ENCODE data around the gene ATP6V0E2.
"Not testable (repeated sequence)": the region's sequence is repeated elsewhere in the genome, so short reads cannot be mapped to it uniquely, and the experiment has no call there.

Gene ATP6V0E2

GRCh38 chr7:149873074-149873969 lies at the start of gene ATP6V0E2:
Gene ATP6V0E2, plus strand, starts transcription at chr7:149873969. Its CDS starts 97 bp downstream, at chr7:149874066.
- peak; percentile 90 for DNase-seq

GRCh38 chr7:149824301-149824741 lies 49.4 kb upstream of the ATP6V0E2 start:
- DNase-seq, result no peak

GRCh38 chr7:149824748-149825566 lies 48.8 kb upstream of the ATP6V0E2 start:
- DNase-seq, result no peak

- no peak for DNase-seq
These were observed 48.0 kb upstream of the ATP6V0E2 start for GRCh38 chr7:149825567-149826343.

GRCh38 chr7:149826344-149827088 lies 47.3 kb upstream of the ATP6V0E2 start:
- no peak for DNase-seq

GRCh38 chr7:149827089-149827981 lies 46.4 kb upstream of the ATP6V0E2 start:
- no peak for DNase-seq

GRCh38 chr7:149828357-149829309 lies 45.1 kb upstream of the ATP6V0E2 start:
- no peak for DNase-seq

- DNase-seq, result not testable (repeated sequence)
These were observed 43.2 kb upstream of the ATP6V0E2 start for GRCh38 chr7:149830527-149830926.

GRCh38 chr7:149830997-149831740 lies 42.6 kb upstream of the ATP6V0E2 start:
- DNase-seq, result no peak

- no peak for DNase-seq
These were observed 42.0 kb upstream of the ATP6V0E2 start for GRCh38 chr7:149831741-149832219.

- DNase-seq, result no peak
These were observed 41.3 kb upstream of the ATP6V0E2 start for GRCh38 chr7:149832332-149833041.

GRCh38 chr7:149833495-149834130 lies 40.2 kb upstream of the ATP6V0E2 start:
- no peak for DNase-seq

GRCh38 chr7:149834601-149835000 lies 39.2 kb upstream of the ATP6V0E2 start:
- DNase-seq, result no peak

GRCh38 chr7:149836434-149836833 lies 37.3 kb upstream of the ATP6V0E2 start:
- DNase-seq, result no peak

- DNase-seq, result no peak
These were observed 36.1 kb upstream of the ATP6V0E2 start for GRCh38 chr7:149837564-149838223.

GRCh38 chr7:149838224-149838991 lies 35.4 kb upstream of the ATP6V0E2 start, which contains the start of gene ZNF862:
Gene ZNF862, plus strand, starts transcription at chr7:149838375. Its CDS starts 237 bp downstream, at chr7:149838612.
- DNase-seq, result peak; percentile 95

Data from NCI-H446 treated with DMSO at 0.1 percent for 48 hours (cell line).